Activated T-cell treated with anti-CD3 and anti-CD28 coated beads, Interleukin-2, amount 50 U/mL, for 72 hours (primary cell): ENCODE data around the gene AIFM1. TPM values are rescaled to one million over a fixed set of nuclear protein-coding genes. Genes with fewer than 3 reads are reported as not detected.

Experiments
- ATAC-seq, 2 donors: fragments of 150-1000 bp; cut with Tn5 transposase; replicated peaks in 1 of 2; 2 replicates each; pipeline ENCODE4 v1.10.0; 2021; ENCODE audit warnings: moderate library complexity in 2 of 2, mild to moderate bottlenecking in 1 of 2
- DNase-seq, 2 donors: peaks; one replicate each; pipeline ENCODE4 v3.0.0; 2021 to 2022; ENCODE audit warnings: mixed read lengths in 1 of 2
- H3K27ac Mint-ChIP-seq: one replicate; pipeline ENCODE4 v1.8.0; 2022; ENCODE audit warnings: mild to moderate bottlenecking, moderate library complexity, mixed read lengths
- H3K27me3 Mint-ChIP-seq: one replicate; pipeline ENCODE4 v1.8.0; 2022; ENCODE audit warnings: low read depth, mixed read lengths
- H3K36me3 Mint-ChIP-seq, 2 donors: one replicate each; pipeline ENCODE4 v1.8.0; 2022; ENCODE audit warnings: mixed read lengths in 2 of 2, mild to moderate bottlenecking in 1 of 2; ENCODE audit not compliant: insufficient read depth in 2 of 2
- H3K4me1 Mint-ChIP-seq: one replicate; pipeline ENCODE4 v1.8.0; 2022; ENCODE audit warnings: low read depth, mixed read lengths
- H3K4me3 Mint-ChIP-seq, 2 donors: one replicate each; pipeline ENCODE4 v1.8.0; 2022; ENCODE audit warnings: mild to moderate bottlenecking in 2 of 2, mixed read lengths in 2 of 2, moderate library complexity in 2 of 2
- H3K9me3 Mint-ChIP-seq, 2 donors: one replicate each; pipeline ENCODE4 v1.8.0; 2022; ENCODE audit warnings: mixed read lengths in 2 of 2
- total RNA-seq, 2 donors: library from RNA; stranded (reverse); gene quantifications; one replicate each; pipeline ENCODE4 v1.2.3, GENCODE V29; 2022

The AIFM1 gene
- total RNA-seq, 2 donors from 2014 or later: 40.6 to 45.6 TPM

DNA sequence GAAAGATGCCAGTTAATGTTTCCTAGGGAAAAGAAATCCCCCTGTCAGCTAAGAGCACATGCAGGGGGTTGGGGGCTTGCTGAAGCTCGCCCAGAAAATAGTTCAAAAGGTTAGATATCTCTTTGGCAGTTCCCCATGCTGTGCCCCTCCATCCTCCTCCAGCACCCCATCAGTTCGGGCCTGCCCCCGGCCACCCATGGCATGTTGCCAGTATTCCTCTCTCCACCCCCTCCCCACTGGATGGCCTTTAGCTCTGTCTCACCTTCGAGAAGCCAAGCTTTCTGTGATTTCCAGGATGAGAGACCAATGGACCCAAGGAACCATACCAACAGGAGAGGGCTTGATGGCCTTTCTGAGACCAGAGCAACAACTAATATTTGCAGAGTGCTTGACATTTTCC, 11.3 kb upstream of the AIFM1 start:
- no peak overlapping the region for H3K27ac Mint-ChIP-seq
- H3K9me3 Mint-ChIP-seq: peaks cover 0 to 1% of the 10 kb centered on the region in 2 donors
- peaks cover 9% of the 10 kb centered on the region for H3K27me3 Mint-ChIP-seq
- ATAC-seq (no peak), DNase-seq (no peak)
- H3K4me3 Mint-ChIP-seq: no peak overlapping the region
- peaks cover 7 to 12% of the 10 kb centered on the region in 2 donors for H3K36me3 Mint-ChIP-seq
- peaks cover 47% of the 10 kb centered on the region for H3K4me1 Mint-ChIP-seq

DNA sequence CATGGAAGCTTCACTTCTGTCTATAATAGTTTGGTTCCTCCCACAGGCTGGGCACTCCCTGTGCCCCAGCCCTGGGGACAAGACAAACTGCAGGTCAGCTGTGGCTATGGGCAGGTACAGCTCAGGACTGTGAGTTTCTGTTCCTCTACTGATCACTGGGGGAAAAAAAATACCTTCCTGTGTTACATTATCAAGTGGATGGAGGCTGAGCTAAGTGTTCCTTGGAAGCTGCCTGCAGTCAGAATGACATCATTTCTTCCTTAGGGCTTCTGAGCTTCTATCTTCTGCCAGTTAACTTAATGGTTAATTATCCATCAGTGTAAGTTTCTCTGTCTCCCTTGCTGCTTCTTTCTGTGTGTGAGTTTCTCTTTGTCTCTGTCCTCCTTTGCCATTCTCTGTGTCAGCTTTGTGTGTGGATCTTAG, 10.7 kb upstream of the AIFM1 start:
- Mint-ChIP-seq H3K4me3 (peak overlapping the region; percentile 25 to 67), H3K27ac (peak overlapping the region; percentile 17), H3K27me3 (peaks cover 9% of the 10 kb centered on the region), H3K36me3 (peaks cover 7 to 12% of the 10 kb centered on the region in 2 donors), H3K9me3 (peaks cover 0 to 1% of the 10 kb centered on the region in 2 donors), H3K4me1 (peaks cover 47% of the 10 kb centered on the region)
- ATAC-seq: no peak
- DNase-seq: no peak

DNA sequence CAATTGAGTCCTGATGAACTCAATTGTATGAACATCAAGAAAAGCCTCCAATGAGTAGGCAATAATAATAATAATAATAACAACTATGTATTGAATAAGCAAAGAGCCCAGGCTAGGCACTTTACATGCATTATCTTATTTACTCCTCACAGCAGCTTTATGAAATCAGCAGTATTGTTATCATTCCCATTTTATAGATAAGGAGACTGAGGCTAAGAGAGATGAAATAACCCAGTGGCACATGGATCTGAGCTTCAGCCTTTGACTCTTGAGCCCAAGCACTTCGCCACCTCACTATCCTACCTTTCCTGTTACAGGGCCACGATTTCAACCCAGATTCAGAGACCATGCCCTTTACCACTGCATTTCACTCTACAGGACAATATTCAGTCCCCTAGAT, 9.3 kb upstream of the AIFM1 start:
- ATAC-seq (no peak), DNase-seq (no peak)
- Mint-ChIP-seq H3K36me3 (peaks cover 7 to 12% of the 10 kb centered on the region in 2 donors), H3K27me3 (peaks cover 9% of the 10 kb centered on the region), H3K4me1 (peaks cover 45% of the 10 kb centered on the region), H3K9me3 (peaks cover 0 to 1% of the 10 kb centered on the region in 2 donors), H3K27ac (peak overlapping the region; percentile 27), H3K4me3 (peak overlapping the region; percentile 6 to 34)

DNA sequence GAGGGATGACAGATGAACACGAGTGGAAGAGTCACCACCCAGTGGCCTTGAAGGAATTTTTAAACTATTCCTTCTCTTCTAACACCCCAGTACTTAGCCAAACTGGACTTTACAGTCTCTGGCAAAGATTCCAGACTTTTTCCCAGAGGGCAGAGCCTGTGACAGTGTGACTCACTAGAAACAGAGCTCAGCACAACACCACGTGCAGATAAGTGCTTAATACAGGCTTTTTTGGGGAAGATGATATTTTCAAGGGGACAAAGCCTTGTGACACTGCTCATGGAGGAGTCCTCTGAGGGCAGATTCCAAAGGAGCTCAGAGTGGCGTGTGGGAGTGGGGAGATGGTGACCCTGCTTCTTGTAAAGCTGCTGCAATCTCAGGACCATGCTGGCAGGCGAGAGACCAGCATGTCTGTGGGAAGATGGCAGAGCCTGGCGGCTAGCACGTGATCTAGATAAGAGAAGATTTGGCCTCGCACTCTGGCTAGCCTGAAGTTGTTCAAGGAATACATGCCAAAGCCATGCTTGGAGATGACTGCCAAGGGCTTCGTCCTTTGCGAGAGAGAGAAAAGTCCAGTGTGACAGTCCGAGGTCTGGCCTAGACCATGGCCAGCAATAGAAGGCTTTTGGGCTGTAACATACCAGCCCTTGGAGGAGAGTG, 8.5 kb upstream of the AIFM1 start:
- Mint-ChIP-seq H3K27me3 (peaks cover 9% of the 10 kb centered on the region), H3K27ac (peak overlapping the region; percentile 99), H3K9me3 (peaks cover 0 to 1% of the 10 kb centered on the region in 2 donors), H3K4me3 (peak overlapping the region; percentile 90 to 96), H3K36me3 (peaks cover 7 to 8% of the 10 kb centered on the region in 2 donors), H3K4me1 (peaks cover 39% of the 10 kb centered on the region)
- DNase-seq (no peak), ATAC-seq (no peak)

DNA sequence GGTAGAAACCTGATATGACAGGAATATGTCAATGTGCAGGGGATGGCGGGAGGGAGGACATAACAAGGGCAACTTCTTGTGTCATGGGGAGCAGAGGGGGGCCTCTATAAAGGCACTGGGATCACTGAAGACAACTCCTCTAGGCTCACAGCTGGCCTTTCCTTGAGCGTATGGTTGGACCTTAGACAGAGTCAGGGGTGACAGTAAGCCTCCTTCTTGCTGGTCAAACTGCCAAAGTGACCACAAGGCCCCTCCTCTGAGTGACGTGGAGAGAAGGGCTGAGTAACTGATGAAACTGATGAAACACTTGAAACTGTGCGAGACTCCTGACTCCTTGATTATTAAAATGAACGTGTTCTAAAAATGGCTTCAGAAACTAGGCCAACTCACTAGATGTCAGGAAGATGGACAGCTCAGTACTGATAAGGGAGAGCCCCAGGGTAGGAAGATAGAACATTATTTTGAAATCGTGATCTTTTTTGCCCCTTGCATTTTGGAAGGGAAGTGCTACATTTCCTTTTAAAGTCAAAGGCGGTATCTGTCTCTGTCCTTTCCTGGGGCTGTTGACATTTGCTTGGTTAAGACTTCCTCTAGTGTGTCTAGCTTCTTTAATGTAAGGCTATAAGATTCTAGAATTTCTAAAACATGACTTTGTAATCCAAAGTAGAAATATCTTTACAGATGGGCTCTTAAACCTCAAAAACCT, 7.7 kb upstream of the AIFM1 start:
- DNase-seq: peak; percentile 65 to 74
- Mint-ChIP-seq H3K4me3 (peak overlapping the region; percentile 90 to 96), H3K4me1 (peaks cover 39% of the 10 kb centered on the region), H3K27me3 (peaks cover 9% of the 10 kb centered on the region), H3K36me3 (peaks cover 7 to 8% of the 10 kb centered on the region in 2 donors), H3K9me3 (peaks cover 0 to 1% of the 10 kb centered on the region in 2 donors), H3K27ac (peak overlapping the region; percentile 99)
- peak; percentile 66 to 72 for ATAC-seq

DNA sequence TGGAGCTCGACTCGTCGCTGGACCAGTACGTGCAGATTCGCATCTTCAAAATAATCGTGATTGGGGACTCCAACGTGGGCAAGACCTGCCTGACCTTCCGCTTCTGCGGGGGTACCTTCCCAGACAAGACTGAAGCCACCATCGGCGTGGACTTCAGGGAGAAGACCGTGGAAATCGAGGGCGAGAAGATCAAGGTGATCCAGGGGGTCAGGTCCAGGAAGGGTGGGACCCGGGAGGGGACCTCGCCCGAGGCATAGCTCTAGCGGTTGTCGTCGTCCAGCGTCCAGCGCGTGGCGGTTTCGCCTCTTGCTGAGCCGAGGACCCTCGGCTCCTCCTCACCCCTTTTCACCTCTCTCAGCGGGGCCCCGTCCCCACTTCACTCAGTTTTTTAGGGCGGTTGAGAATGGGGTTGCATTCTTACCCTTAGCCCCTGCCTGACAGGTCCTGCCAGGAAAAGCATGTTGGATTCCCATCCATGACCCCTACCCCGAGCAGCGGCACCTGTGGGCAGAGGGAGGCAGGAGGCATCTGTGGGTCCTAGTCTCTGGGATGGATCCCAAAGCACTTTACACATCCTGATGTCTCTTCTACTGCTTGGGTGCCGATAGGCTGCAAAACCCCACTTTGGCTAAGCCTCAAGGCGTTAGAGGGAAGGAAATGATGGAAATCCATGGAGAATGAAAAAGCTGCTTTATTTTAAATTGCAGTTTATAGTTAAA, 6.6 kb upstream of the AIFM1 start:
- peaks cover 31% of the 10 kb centered on the region for H3K4me1 Mint-ChIP-seq
- H3K36me3 Mint-ChIP-seq: peaks cover 2 to 4% of the 10 kb centered on the region in 2 donors
- no peak for DNase-seq
- no peaks in the 10 kb centered on the region for H3K9me3 Mint-ChIP-seq
- ATAC-seq: no peak
- peaks cover 9% of the 10 kb centered on the region for H3K27me3 Mint-ChIP-seq
- peak overlapping the region; percentile 90 to 96 for H3K4me3 Mint-ChIP-seq
- peak overlapping the region; percentile 99 for H3K27ac Mint-ChIP-seq

DNA sequence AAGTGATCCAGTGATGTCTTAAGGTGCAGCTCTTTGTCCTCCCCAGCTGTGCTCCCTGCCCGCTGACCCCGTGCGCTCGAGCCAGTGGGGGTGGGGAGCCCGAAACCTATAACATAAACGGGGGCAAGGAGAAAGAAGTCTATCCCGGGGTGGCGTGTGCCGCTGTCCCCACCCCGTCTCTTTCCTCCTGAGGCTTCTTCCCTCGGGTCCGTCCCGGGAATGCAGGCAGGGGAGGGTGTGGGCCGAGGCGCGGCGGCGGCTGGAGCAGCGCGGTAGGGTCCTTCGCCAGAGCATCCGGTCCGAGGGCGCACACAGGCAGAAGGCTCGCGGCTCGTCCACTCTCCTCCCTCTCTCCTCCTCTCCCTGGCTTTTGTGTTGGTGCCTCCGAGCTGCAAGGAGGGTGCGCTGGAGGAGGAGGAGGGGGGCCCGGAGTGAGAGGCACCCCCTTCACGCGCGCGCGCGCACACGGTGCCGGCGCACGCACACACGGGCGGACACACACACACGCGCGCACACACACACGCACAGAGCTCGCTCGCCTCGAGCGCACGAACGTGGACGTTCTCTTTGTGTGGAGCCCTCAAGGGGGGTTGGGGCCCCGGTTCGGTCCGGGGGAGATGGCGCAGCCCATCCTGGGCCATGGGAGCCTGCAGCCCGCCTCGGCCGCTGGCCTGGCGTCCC, 5.9 kb upstream of the AIFM1 start, which contains the start of gene RAB33A:
RAB33A (plus strand) TSS at position 517 of the 681 bp plus-strand sequence; CDS start at position 618, 101 bp downstream.
- Mint-ChIP-seq H3K27ac (peak within 1 kb of the TSS; percentile 99), H3K4me3 (peak within 1 kb of the TSS; percentile 90 to 96), H3K4me1 (peaks cover 33% of the 10 kb centered on the region), H3K36me3 (peaks cover 2 to 4% of the 10 kb centered on the region in 2 donors), H3K9me3 (no peaks in the 10 kb centered on the region), H3K27me3 (peaks cover 9% of the 10 kb centered on the region)
- peak; percentile 31 to 37 for ATAC-seq
- peak; percentile 38 to 53 for DNase-seq

DNA sequence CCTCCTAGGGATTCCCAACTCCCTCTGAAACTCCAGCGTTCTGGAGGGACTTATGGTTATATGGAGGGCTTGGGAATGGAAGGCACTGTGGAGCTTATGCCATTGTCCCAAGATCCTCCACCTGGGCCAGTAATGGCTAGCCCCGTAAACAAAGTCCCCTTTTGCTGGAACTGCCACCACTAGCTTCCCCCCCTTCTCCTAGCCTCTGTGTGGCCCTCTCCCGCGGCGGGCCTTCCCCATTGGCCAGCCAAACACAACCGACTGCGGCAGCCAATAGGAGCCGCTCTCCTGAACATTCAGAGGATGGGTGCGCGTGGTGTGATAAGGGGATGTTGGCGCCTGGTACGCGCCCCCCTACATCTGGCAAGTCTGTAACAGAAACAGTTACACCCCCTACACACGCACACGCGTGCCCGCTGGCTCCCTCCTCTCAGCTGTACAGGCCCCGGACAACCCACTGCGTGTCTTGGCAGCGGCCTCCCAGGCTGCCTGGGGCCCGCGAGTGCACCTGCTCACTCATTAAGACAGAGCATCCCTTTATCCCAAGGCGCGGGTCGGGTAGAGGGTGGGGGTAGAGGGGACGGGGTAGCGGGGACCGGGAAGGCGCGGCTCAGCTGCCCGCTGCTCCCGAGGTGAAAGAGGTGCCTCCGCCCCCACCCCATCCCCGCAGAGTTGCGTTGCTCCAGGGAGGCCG, 5.3 kb upstream of the AIFM1 start:
- peak overlapping the region; percentile 90 to 96 for H3K4me3 Mint-ChIP-seq
- H3K36me3 Mint-ChIP-seq: peaks cover 2 to 4% of the 10 kb centered on the region in 2 donors
- H3K27me3 Mint-ChIP-seq: peaks cover 9% of the 10 kb centered on the region
- ATAC-seq (peak; percentile 79 to 80), DNase-seq (peak; percentile 74 to 76)
- H3K4me1 Mint-ChIP-seq: peaks cover 26% of the 10 kb centered on the region
- H3K27ac Mint-ChIP-seq: peak overlapping the region; percentile 68
- H3K9me3 Mint-ChIP-seq: no peaks in the 10 kb centered on the region

DNA sequence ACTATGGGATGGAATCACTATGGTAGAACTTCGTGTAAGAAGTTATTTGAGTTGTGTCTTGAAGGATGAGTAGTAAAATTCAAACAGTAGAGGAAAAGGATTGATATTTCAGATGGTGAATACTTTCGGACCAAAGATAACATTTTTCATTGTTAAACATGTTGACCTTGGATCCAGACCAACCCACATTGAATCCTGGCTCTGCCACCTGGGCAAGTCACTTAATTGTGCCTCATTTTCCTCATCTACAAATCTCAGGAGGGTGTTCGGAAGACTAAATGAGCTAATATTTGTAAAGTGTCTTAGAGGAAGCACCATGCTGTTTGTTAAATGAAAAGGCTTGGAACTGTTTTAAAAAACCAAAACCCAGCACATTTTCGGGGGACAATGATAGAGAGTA, 1.4 kb upstream of the AIFM1 start:
- no peaks in the 10 kb centered on the region for H3K9me3 Mint-ChIP-seq

DNA sequence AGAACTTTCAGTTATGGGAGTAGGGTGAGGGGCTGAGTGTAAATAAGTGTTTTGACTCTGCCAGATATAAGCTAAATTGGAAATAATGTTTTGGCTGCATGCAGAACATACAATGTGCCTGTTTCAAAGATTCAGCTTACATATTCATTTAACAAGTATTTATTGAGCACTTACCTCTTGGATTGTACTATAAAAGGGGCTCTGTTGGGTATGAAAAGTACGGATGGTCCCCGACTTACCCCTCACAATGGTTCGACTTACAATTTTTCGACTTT, 799 bp upstream of the AIFM1 start:
- H3K4me3 Mint-ChIP-seq: peak overlapping the region; percentile 87 to 93
- ATAC-seq (no peak), DNase-seq (no peak)
- peak overlapping the region; percentile 90 for H3K27ac Mint-ChIP-seq
- H3K4me1 Mint-ChIP-seq: peaks cover 22% of the 10 kb centered on the region
- H3K36me3 Mint-ChIP-seq: no peaks in the 10 kb centered on the region
- no peaks in the 10 kb centered on the region for H3K27me3 Mint-ChIP-seq
- H3K9me3 Mint-ChIP-seq: no peaks in the 10 kb centered on the region

More for the DNA sequence above, 1.4 kb upstream of the AIFM1 start:
- DNase-seq (no peak), ATAC-seq (no peak)
- no peaks in the 10 kb centered on the region for H3K27me3 Mint-ChIP-seq
- peak overlapping the region; percentile 90 for H3K27ac Mint-ChIP-seq
- H3K4me1 Mint-ChIP-seq: peaks cover 19% of the 10 kb centered on the region
- H3K36me3 Mint-ChIP-seq: no peaks in the 10 kb centered on the region
- peak overlapping the region; percentile 87 to 93 for H3K4me3 Mint-ChIP-seq

DNA sequence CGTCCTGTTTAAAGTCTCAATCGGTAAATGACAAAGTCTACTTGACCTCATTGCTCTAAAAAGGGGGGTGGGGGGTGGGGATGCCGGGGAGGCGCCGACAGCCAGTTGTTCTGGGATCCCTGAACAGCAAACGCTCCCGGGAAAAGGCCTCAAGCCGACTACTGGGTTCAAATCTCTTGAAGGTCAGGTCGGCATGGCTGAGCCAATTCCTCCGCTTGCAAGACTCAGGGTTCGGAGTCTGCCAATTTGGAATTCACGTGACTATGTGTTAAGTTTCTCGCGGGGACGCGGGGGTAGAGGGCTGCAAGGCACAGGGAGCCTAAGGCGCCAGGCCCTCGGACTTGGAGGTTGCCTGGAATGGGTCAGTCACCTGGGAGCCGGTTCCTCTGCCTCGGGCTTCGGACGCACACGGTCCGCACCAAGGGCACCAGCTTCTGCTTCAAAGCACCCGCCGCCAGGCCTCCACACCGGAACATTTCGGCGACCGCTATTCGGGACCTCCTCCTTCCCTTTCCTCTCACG, 399 bp downstream of the AIFM1 start:
- Mint-ChIP-seq H3K36me3 (no peaks in the 10 kb centered on the region), H3K27ac (peak overlapping the region; percentile 90), H3K4me1 (peaks cover 23% of the 10 kb centered on the region), H3K27me3 (no peaks in the 10 kb centered on the region), H3K9me3 (no peaks in the 10 kb centered on the region), H3K4me3 (peak overlapping the region; percentile 87 to 93)
- DNase-seq (no peak), ATAC-seq (no peak)

DNA sequence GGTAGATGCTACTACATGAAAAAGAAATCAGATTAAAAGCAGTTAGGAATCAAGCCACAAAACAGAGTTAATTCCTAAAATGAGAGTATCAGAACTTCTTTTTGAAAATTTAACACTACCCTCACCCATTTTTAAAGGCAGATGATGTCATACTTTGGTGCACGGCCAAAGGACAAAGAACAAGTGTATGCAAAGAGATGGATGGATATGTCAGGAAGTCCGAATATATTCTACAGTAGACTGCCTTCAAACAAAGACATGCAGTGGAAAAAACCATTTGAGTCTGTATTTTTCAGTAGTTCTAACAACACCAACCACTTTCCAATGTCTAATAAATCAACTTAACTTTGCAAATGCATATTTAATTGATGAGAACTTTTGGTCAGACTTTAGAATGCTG, 2.2 kb downstream of the AIFM1 start:
- Mint-ChIP-seq H3K4me1 (peaks cover 40% of the 10 kb centered on the region), H3K27ac (no peak overlapping the region), H3K9me3 (no peaks in the 10 kb centered on the region), H3K36me3 (no peaks in the 10 kb centered on the region), H3K4me3 (peak overlapping the region; percentile 59 to 87), H3K27me3 (no peaks in the 10 kb centered on the region)
- no peak for DNase-seq
- ATAC-seq: no peak
